MCF 10A (cell line): ENCODE measurements around the gene IFT88. TPM values are rescaled to one million over a fixed set of nuclear protein-coding genes. Genes with fewer than 3 reads are reported as not detected.

Experiments
- BruUV-seq: library from RNA; stranded (reverse); fragments of 400-500 nt; replicated peaks from 2 replicates; lab custom pipeline; 2021; lab: Mats Ljungman, UMichigan
- CTCF ChIA-PET: fragments of 300-600 bp; sonication (Branson Sonifier 250); formaldehyde crosslinking; extraction: SDS; loops from one replicate; lab custom pipeline; 2021; ENCODE audit warnings: antibody characterized with exemption, inconsistent platforms; lab: Yijun Ruan, JAX
- POLR2A ChIA-PET: fragments of 300-600, 350-650 bp; sonication (Branson Sonifier 250); formaldehyde crosslinking; extraction: SDS; loops from one replicate; lab custom pipeline; 2020; ENCODE audit warnings: antibody characterized with exemption, inconsistent platforms; lab: Yijun Ruan, JAX
- DNase-seq: peaks from one replicate; pipeline ENCODE4 v3.0.0-alpha.2; 2018; ENCODE audit not compliant: unreplicated experiment
- H3K27ac Mint-ChIP-seq: one replicate; pipeline ENCODE4 v1.8.0; 2022; ENCODE audit warnings: mild to moderate bottlenecking, low read depth, mixed read lengths; ENCODE audit not compliant: unreplicated experiment
- H3K27me3 Mint-ChIP-seq: one replicate; pipeline ENCODE4 v1.8.0; 2022; ENCODE audit warnings: mixed read lengths; ENCODE audit not compliant: insufficient read depth, unreplicated experiment
- H3K36me3 Mint-ChIP-seq: one replicate; pipeline ENCODE4 v1.8.0; 2022; ENCODE audit warnings: mild to moderate bottlenecking, moderate library complexity, mixed read lengths; ENCODE audit not compliant: insufficient read depth, unreplicated experiment
- H3K4me1 Mint-ChIP-seq: one replicate; pipeline ENCODE4 v1.8.0; 2022; ENCODE audit warnings: mixed read lengths; ENCODE audit not compliant: insufficient read depth, unreplicated experiment
- H3K4me3 Mint-ChIP-seq: one replicate; pipeline ENCODE4 v1.8.0; 2022; ENCODE audit warnings: mild to moderate bottlenecking, moderate library complexity, mixed read lengths; ENCODE audit not compliant: unreplicated experiment
- H3K9me3 Mint-ChIP-seq: one replicate; pipeline ENCODE4 v1.8.0; 2022; ENCODE audit warnings: mixed read lengths; ENCODE audit not compliant: unreplicated experiment
- CTCF ChIP-seq: fragments of 200-600 bp; IDR thresholded peaks from one replicate; pipeline ENCODE4 v1.8.0; 2022; ENCODE audit warnings: antibody characterized with exemption, mild to moderate bottlenecking; ENCODE audit not compliant: unreplicated experiment
- intact Hi-C: fragments of 100-400 bp; cut with micrococcal nuclease; formaldehyde crosslinking; loops from 2 replicates; pipeline ENCODE4 v1.14.1; 2022
- total RNA-seq: library from RNA; stranded (reverse); gene quantifications from 2 replicates; pipeline ENCODE4 v1.2.3, GENCODE V29; 2022

Gene IFT88
- total RNA-seq, 1 experiment from 2014 or later, result 19.8 TPM

- H3K4me3 Mint-ChIP-seq, result no peak overlapping the region
- no peaks in the 10 kb centered on the region for H3K9me3 Mint-ChIP-seq
- TF ChIP-seq CTCF, result no peak
- no peak overlapping the region for H3K27ac Mint-ChIP-seq
- CTCF ChIA-PET, result interaction anchor here (0.5 to 1.7 kb wide), 5 partner anchors 180 to 510 kb away, joined by 3 to 5 read pairs (median 3); no protein-coding TSS in a partner anchor
- no peaks in the 10 kb centered on the region for H3K27me3 Mint-ChIP-seq
- POLR2A ChIA-PET, result interaction anchor here (0.6 kb wide), 1 partner anchor 108 kb away, joined by 3 read pairs; no protein-coding TSS in a partner anchor
- peaks cover 6% of the 10 kb centered on the region for H3K4me1 Mint-ChIP-seq
- H3K36me3 Mint-ChIP-seq, result no peaks in the 10 kb centered on the region
- intact Hi-C loops, result loop anchor here (10.0 kb wide), 1 partner anchor 182 kb away; the partner anchor contains the start of gene CRYL1
- no TSS peak for BruUV-seq
- no peak for DNase-seq
Measured at GRCh38 chr13:20706661-20707060, 139.7 kb downstream of the IFT88 start.

- Mint-ChIP-seq H3K36me3 (no peaks in the 10 kb centered on the region), H3K27me3 (no peaks in the 10 kb centered on the region), H3K4me3 (no peak overlapping the region), H3K4me1 (peaks cover 15% of the 10 kb centered on the region), H3K27ac (no peak overlapping the region), H3K9me3 (no peaks in the 10 kb centered on the region)
- no peak for TF ChIP-seq CTCF
- ChIA-PET POLR2A (interaction anchor here (0.6 kb wide), 1 partner anchor 15 kb away, joined by 3 read pairs; no protein-coding TSS in a partner anchor), CTCF (interaction anchor here (0.6 to 1.1 kb wide), 4 partner anchors 31 to 832 kb away, joined by 3 to 4 read pairs (median 3); no protein-coding TSS in a partner anchor)
- BruUV-seq, result no TSS peak
- intact Hi-C loops, result loop anchor here (2.0 to 10.0 kb wide), 2 partner anchors 183 to 213 kb away; partner anchors contain the start of gene CRYL1
- DNase-seq, result no peak
Measured at GRCh38 chr13:20708216-20708615, 141.3 kb downstream of the IFT88 start.

- Mint-ChIP-seq H3K36me3 (no peaks in the 10 kb centered on the region), H3K27ac (no peak overlapping the region), H3K27me3 (no peaks in the 10 kb centered on the region), H3K4me1 (peaks cover 19% of the 10 kb centered on the region), H3K9me3 (no peaks in the 10 kb centered on the region), H3K4me3 (no peak overlapping the region)
- ChIA-PET POLR2A (no interaction called here), CTCF (interaction anchor here (0.6 to 7.1 kb wide), 5 partner anchors 21 to 123 kb away, joined by 3 to 60 read pairs (median 4); no protein-coding TSS in a partner anchor)
- no peak for DNase-seq
- intact Hi-C loops, result loop anchor here (2.0 to 10.0 kb wide), 2 partner anchors 185 to 215 kb away; partner anchors contain the start of gene CRYL1
- no TSS peak for BruUV-seq
- no peak for TF ChIP-seq CTCF
Measured at GRCh38 chr13:20709369-20709768, 142.4 kb downstream of the IFT88 start.

- no peaks in the 10 kb centered on the region for H3K36me3 Mint-ChIP-seq
Measured at GRCh38 chr13:20709782-20710181, 142.8 kb downstream of the IFT88 start.

More at GRCh38 chr13:20709782-20710181, 142.8 kb downstream of the IFT88 start:
- ChIA-PET POLR2A (interaction anchor here (0.8 kb wide), 1 partner anchor 184 kb away, joined by 3 read pairs; the partner anchor contains the start of gene CRYL1), CTCF (interaction anchor here (0.8 to 7.1 kb wide), 2 partner anchors 105 to 118 kb away, joined by 3 to 60 read pairs; no protein-coding TSS in a partner anchor)
- BruUV-seq, result no TSS peak
- Mint-ChIP-seq H3K4me3 (no peak overlapping the region), H3K27me3 (no peaks in the 10 kb centered on the region), H3K4me1 (peaks cover 19% of the 10 kb centered on the region), H3K9me3 (no peaks in the 10 kb centered on the region), H3K27ac (no peak overlapping the region)
- DNase-seq, result peak; percentile 18
- no peak for TF ChIP-seq CTCF
- intact Hi-C loops, result loop anchor here (2.0 to 10.0 kb wide), 3 partner anchors 185 to 527 kb away; partner anchors contain the start of gene CRYL1
